HepG2 (cell line): Measurements from ENCODE around the gene B4GALT5. TPM values are rescaled to one million over a fixed set of nuclear protein-coding genes. Genes with fewer than 3 reads are reported as not detected.

Source experiments
- HNRNPUL1 ChIP-seq: fragments of 200-400 bp; formaldehyde crosslinking; IDR thresholded peaks from 2 replicates; pipeline ENCODE4 v1.6.1; 2017; ENCODE audit warnings: low read depth, mild to moderate bottlenecking, low read length, moderate library complexity
- MBD4 ChIP-seq: IDR thresholded peaks from 2 replicates; pipeline ENCODE4 v1.6.1; 2012; ENCODE audit warnings: low read length, inconsistent platforms, borderline replicate concordance
- MED13 ChIP-seq: sonication (generic); formaldehyde crosslinking; IDR thresholded peaks from 2 replicates; pipeline ENCODE4 v1.5.0; 2020; ENCODE audit warnings: missing genetic modification reagents
- NFIB ChIP-seq: sonication (generic); formaldehyde crosslinking; IDR thresholded peaks from 2 replicates; pipeline ENCODE4 v1.9.0; 2021; ENCODE audit warnings: missing genetic modification reagents, mild to moderate bottlenecking, borderline replicate concordance
- SMAD9 ChIP-seq: sonication (generic); formaldehyde crosslinking; IDR thresholded peaks from 2 replicates; pipeline ENCODE4 v1.5.1; 2020; ENCODE audit warnings: mild to moderate bottlenecking, missing genetic modification reagents
- SOX13 ChIP-seq, 3 experiments: fragments of 450-650 bp in 1 of 3; sonication (generic) in 1 of 3; formaldehyde crosslinking in 1 of 3; IDR thresholded peaks in 2 of 3; conservative IDR thresholded peaks in 1 of 3; 2 replicates each; pipeline versions ENCODE4 v1.5.0 to v1.6.1; 2016 to 2020; ENCODE audit warnings: antibody characterized with exemption in 1 of 3, mild to moderate bottlenecking in 1 of 3, missing compliant biosample characterization in 1 of 3, missing genetic modification reagents in 1 of 3, moderate library complexity in 1 of 3
- ZNF124 ChIP-seq: sonication (generic); formaldehyde crosslinking; IDR thresholded peaks from 2 replicates; pipeline ENCODE4 v1.4.0; 2020; ENCODE audit warnings: missing genetic modification reagents
- ZNF562 ChIP-seq: sonication (generic); formaldehyde crosslinking; IDR thresholded peaks from 2 replicates; pipeline ENCODE4 v1.8.0; 2022; ENCODE audit warnings: missing genetic modification reagents, borderline replicate concordance
- ZNF776 ChIP-seq: sonication (generic); formaldehyde crosslinking; IDR thresholded peaks from 2 replicates; pipeline ENCODE4 v1.4.0; 2020; ENCODE audit warnings: mild to moderate bottlenecking, missing genetic modification reagents
- polyA plus RNA-seq, 8 experiments: library from polyadenylated mRNA; depleted of rRNA in 3 of 8; stranded (reverse) in 7 of 8; unstranded in 1 of 8; fragments of >200 nt; fragmentation: Illumina TruSeq in 4 of 8; extraction: Trizol in 4 of 8; gene quantifications; 2 replicates each; pipeline versions ENCODE4 v1.2.1 to v1.2.3, GENCODE V29; 2011 to 2016; ENCODE audit warnings: low read depth in 4 of 8, missing spikeins in 1 of 8, mixed read lengths in 1 of 8; ENCODE audit not compliant: insufficient read depth in 1 of 8
- total RNA-seq, 5 experiments: library from RNA; depleted of rRNA; stranded (reverse); fragments of >200 nt; fragmentation: Illumina TruSeq; extraction: Trizol; gene quantifications; 2 replicates each; pipeline ENCODE4 v1.2.3, GENCODE V29; 2016; ENCODE audit warnings: low read depth in 1 of 5
- TF ChIP-seq, protein P1 (sequence below): sonication (generic); formaldehyde crosslinking; IDR thresholded peaks from 2 replicates; pipeline ENCODE4 v1.8.0; 2022; ENCODE audit warnings: missing genetic modification reagents, mild to moderate bottlenecking, borderline replicate concordance
- TF ChIP-seq, protein P2 (sequence below): sonication (generic); formaldehyde crosslinking; IDR thresholded peaks from 2 replicates; pipeline ENCODE4 v1.5.0; 2020; ENCODE audit warnings: mild to moderate bottlenecking, missing genetic modification reagents
- TF ChIP-seq, protein P3 (sequence below): sonication (generic); formaldehyde crosslinking; IDR thresholded peaks from 2 replicates; pipeline ENCODE4 v1.4.0; 2020; ENCODE audit warnings: missing genetic modification reagents
- TF ChIP-seq, protein P4 (sequence below): sonication (generic); formaldehyde crosslinking; IDR thresholded peaks from 2 replicates; pipeline ENCODE4 v1.5.0; 2020; ENCODE audit warnings: missing genetic modification reagents
- TF ChIP-seq, protein P5 (sequence below): IDR thresholded peaks from 2 replicates; pipeline ENCODE4 v1.6.1; 2018; ENCODE audit warnings: missing genetic modification reagents, mild to moderate bottlenecking, missing compliant biosample characterization

The B4GALT5 gene
- total and polyA plus RNA-seq, 2 of the 13 experiments (the other 11 are each of a cell fraction or from before 2014, with no cell fraction given) = 27.3 to 30.9 TPM

DNA sequence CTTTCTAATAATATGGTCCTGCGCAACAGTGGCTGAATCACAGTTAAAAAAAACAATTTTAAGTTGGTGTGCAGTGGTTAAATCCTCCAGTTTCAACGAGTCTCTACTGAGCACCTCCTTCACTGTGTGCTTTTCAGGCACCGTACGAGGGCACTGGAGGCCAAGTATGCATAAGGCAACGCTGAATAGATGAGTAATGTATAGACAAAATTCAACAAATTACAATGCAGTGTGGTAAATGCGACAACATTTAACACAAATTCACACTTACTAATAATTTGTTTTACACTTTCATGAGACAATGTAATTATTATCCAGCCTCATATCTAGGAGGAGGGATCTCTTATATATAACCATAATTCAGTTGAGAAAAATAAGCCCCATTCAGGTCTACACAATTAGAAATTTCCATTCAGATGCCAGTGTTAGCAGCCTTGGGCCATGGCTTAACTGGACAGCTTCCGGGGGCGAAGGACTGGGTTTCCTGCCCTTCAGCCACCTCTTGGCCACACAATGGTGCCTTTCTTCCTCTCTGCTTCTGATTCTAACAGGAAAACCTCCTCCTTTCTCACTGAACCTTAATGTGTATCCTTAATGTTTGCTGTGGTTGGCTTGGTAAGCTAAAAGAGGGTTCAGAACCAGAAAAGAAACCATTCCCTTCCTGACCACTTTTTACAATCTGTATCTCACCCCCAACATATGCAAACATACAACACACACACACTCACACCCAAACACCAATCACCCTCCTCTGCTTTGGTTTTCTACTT, 51.9 kb downstream of the B4GALT5 start (continued):
- TF ChIP-seq, protein P1, sequence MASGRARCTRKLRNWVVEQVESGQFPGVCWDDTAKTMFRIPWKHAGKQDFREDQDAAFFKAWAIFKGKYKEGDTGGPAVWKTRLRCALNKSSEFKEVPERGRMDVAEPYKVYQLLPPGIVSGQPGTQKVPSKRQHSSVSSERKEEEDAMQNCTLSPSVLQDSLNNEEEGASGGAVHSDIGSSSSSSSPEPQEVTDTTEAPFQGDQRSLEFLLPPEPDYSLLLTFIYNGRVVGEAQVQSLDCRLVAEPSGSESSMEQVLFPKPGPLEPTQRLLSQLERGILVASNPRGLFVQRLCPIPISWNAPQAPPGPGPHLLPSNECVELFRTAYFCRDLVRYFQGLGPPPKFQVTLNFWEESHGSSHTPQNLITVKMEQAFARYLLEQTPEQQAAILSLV (CRISPR knock-in tag) = no peak
- TF ChIP-seq SMAD9 (CRISPR knock-in tag) (no peak), ZNF124 (CRISPR knock-in tag) (no peak), ZNF776 (CRISPR knock-in tag) (no peak), ZNF562 (CRISPR knock-in tag) (no peak), MBD4 (no peak), HNRNPUL1 (no peak), NFIB (CRISPR knock-in tag) (no peak), MED13 (CRISPR knock-in tag) (no peak), SOX13 (IDR thresholded peaks at IDR 0.05) (no peak), SOX13 (CRISPR knock-in tag; conservative IDR thresholded peaks at IDR 0.05 in 1 of 2, IDR thresholded peaks at IDR 0.05 in 1 of 2) (peak in 1 of 2 experiments; percentile 22; a peak in 1 of 4 replicates)
- TF ChIP-seq, protein P2, sequence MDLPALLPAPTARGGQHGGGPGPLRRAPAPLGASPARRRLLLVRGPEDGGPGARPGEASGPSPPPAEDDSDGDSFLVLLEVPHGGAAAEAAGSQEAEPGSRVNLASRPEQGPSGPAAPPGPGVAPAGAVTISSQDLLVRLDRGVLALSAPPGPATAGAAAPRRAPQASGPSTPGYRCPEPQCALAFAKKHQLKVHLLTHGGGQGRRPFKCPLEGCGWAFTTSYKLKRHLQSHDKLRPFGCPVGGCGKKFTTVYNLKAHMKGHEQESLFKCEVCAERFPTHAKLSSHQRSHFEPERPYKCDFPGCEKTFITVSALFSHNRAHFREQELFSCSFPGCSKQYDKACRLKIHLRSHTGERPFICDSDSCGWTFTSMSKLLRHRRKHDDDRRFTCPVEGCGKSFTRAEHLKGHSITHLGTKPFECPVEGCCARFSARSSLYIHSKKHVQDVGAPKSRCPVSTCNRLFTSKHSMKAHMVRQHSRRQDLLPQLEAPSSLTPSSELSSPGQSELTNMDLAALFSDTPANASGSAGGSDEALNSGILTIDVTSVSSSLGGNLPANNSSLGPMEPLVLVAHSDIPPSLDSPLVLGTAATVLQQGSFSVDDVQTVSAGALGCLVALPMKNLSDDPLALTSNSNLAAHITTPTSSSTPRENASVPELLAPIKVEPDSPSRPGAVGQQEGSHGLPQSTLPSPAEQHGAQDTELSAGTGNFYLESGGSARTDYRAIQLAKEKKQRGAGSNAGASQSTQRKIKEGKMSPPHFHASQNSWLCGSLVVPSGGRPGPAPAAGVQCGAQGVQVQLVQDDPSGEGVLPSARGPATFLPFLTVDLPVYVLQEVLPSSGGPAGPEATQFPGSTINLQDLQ (CRISPR knock-in tag) = no peak
- TF ChIP-seq, protein P3, sequence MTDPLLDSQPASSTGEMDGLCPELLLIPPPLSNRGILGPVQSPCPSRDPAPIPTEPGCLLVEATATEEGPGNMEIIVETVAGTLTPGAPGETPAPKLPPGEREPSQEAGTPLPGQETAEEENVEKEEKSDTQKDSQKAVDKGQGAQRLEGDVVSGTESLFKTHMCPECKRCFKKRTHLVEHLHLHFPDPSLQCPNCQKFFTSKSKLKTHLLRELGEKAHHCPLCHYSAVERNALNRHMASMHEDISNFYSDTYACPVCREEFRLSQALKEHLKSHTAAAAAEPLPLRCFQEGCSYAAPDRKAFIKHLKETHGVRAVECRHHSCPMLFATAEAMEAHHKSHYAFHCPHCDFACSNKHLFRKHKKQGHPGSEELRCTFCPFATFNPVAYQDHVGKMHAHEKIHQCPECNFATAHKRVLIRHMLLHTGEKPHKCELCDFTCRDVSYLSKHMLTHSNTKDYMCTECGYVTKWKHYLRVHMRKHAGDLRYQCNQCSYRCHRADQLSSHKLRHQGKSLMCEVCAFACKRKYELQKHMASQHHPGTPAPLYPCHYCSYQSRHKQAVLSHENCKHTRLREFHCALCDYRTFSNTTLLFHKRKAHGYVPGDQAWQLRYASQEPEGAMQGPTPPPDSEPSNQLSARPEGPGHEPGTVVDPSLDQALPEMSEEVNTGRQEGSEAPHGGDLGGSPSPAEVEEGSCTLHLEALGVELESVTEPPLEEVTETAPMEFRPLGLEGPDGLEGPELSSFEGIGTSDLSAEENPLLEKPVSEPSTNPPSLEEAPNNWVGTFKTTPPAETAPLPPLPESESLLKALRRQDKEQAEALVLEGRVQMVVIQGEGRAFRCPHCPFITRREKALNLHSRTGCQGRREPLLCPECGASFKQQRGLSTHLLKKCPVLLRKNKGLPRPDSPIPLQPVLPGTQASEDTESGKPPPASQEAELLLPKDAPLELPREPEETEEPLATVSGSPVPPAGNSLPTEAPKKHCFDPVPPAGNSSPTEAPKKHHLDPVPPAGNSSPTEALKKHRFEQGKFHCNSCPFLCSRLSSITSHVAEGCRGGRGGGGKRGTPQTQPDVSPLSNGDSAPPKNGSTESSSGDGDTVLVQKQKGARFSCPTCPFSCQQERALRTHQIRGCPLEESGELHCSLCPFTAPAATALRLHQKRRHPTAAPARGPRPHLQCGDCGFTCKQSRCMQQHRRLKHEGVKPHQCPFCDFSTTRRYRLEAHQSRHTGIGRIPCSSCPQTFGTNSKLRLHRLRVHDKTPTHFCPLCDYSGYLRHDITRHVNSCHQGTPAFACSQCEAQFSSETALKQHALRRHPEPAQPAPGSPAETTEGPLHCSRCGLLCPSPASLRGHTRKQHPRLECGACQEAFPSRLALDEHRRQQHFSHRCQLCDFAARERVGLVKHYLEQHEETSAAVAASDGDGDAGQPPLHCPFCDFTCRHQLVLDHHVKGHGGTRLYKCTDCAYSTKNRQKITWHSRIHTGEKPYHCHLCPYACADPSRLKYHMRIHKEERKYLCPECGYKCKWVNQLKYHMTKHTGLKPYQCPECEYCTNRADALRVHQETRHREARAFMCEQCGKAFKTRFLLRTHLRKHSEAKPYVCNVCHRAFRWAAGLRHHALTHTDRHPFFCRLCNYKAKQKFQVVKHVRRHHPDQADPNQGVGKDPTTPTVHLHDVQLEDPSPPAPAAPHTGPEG (CRISPR knock-in tag) = no peak
- TF ChIP-seq, protein P4, sequence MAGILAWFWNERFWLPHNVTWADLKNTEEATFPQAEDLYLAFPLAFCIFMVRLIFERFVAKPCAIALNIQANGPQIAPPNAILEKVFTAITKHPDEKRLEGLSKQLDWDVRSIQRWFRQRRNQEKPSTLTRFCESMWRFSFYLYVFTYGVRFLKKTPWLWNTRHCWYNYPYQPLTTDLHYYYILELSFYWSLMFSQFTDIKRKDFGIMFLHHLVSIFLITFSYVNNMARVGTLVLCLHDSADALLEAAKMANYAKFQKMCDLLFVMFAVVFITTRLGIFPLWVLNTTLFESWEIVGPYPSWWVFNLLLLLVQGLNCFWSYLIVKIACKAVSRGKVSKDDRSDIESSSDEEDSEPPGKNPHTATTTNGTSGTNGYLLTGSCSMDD (CRISPR knock-in tag) = no peak
- TF ChIP-seq, protein P5, sequence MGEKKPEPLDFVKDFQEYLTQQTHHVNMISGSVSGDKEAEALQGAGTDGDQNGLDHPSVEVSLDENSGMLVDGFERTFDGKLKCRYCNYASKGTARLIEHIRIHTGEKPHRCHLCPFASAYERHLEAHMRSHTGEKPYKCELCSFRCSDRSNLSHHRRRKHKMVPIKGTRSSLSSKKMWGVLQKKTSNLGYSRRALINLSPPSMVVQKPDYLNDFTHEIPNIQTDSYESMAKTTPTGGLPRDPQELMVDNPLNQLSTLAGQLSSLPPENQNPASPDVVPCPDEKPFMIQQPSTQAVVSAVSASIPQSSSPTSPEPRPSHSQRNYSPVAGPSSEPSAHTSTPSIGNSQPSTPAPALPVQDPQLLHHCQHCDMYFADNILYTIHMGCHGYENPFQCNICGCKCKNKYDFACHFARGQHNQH (CRISPR knock-in tag) = no peak
